GM13977 (cell line): ENCODE data around the gene KCNE3.
"Not testable (repeated sequence)": the region's sequence is repeated elsewhere in the genome, so short reads cannot be mapped to it uniquely, and the experiment has no call there.

Source experiments
- DNase-seq: peaks from one replicate; pipeline ENCODE4 v3.0.0; 2012; ENCODE audit warnings: low spot score
- in situ Hi-C: fragments of 300-500 bp; cut with MboI; formaldehyde crosslinking; loops from one replicate; pipeline ENCODE4 v1.12.0; 2022; ENCODE audit warnings: low sequenced_read_pairs, low pct_unique_long_range_greater_than_20kb, mixed read lengths, inconsistent platforms; ENCODE audit not compliant: unreplicated experiment
- TF ChIP-seq, protein P1 (sequence below): IDR thresholded peaks from 2 replicates; pipeline ENCODE4 v1.5.1; 2012; ENCODE audit warnings: mild to moderate bottlenecking, control low read depth; ENCODE audit not compliant: insufficient read depth; ENCODE audit errors: extremely low read depth, missing control alignments

KCNE3 gene

DNA sequence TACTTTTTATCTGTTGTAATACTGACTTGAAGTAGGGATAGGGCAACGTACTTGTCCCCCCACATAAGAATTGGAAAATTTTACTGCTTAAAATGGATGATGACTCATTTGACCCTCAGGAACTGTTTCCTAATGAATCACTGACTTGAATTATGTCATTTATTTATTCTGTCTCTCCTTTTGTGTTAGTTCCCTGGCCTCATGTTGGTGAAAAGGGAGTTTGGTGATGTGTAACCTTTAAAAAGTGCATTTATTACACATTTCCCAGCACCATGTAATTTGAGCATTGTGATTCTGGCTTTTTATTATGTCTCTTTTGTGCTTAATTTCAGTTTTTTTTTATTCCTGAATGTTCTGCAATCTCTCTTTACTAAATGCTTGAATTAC is 48.8 kb downstream of the KCNE3 start:
- TF ChIP-seq, protein P1, sequence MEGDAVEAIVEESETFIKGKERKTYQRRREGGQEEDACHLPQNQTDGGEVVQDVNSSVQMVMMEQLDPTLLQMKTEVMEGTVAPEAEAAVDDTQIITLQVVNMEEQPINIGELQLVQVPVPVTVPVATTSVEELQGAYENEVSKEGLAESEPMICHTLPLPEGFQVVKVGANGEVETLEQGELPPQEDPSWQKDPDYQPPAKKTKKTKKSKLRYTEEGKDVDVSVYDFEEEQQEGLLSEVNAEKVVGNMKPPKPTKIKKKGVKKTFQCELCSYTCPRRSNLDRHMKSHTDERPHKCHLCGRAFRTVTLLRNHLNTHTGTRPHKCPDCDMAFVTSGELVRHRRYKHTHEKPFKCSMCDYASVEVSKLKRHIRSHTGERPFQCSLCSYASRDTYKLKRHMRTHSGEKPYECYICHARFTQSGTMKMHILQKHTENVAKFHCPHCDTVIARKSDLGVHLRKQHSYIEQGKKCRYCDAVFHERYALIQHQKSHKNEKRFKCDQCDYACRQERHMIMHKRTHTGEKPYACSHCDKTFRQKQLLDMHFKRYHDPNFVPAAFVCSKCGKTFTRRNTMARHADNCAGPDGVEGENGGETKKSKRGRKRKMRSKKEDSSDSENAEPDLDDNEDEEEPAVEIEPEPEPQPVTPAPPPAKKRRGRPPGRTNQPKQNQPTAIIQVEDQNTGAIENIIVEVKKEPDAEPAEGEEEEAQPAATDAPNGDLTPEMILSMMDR: no peak
- in situ Hi-C loops: no loop called here
- DNase-seq: no peak

DNA sequence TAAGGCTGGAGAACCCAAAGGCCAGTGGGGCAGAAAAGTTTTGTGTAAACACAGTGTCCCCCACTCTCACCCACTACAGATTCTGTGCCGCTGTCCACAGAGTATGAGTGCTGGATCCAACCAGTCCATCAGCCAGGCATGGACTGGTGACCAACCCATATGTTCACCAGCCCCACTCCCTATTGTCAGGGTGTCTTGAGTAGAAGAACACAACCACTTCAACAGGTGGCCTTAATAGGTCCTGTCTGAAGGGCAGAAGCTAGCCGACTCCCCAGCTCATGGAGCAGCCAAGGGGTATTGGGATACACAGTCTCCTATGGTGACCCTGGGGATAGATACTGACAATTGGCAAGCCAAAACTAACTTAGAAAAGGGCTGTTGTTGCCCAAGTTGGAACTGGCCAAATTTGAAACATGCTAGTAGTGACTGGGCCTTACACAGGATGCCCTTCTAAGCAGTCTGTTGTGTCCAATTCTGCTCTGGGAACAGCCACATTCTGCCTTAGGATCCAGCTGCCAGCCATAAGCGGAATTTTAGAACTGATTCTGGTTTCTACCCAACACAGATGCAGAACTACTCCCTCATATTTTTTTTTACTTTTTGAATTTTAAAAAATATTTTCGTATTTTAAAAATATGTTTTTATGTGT is 49.4 kb downstream of the KCNE3 start:
- in situ Hi-C loops: no loop called here

DNA sequence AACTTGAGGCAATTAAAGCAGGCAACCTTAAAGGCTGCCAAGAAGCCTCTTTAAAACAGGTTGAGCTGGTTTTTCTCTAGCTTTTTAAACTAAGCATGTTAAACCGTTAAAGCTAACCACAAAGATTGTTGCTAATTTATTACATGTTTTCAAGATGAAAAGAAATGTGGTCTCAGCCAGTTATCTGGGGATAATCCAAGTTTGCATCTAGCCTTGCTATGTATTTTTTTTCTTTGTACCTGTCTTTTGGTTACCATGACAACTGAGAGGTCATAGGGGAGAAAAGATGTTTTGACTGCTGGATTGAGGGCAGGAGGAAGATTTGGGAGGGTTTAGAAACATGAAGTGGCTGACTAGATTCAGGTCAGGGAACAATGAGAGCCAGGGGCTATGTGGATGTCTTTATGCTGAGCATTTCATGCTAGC is 50.0 kb downstream of the KCNE3 start:
- in situ Hi-C loops: no loop called here
- DNase-seq: no peak
- TF ChIP-seq, protein P1: no peak

More for the DNA sequence above, 49.4 kb downstream of the KCNE3 start:
- TF ChIP-seq, protein P1: no peak
- no peak for DNase-seq

DNA sequence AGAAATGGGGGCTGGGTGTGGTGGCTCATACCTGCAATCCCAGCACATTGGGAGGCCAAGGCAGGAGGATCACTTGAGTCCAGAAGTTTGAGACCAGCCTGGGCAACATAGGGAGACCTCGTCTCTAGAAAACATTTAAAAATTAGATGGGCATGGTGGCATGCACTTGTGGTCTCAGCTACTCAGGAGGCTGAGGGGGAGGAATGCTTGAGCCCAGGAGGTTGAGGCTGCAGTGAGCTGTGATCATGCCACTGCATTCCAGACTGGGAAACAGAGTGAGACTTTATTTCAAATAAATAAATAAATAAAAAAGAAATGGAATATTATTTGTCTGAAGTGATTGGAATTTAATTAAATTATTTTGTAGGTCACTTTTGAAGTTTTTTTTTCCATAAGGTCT is 50.4 kb downstream of the KCNE3 start:
- DNase-seq, in situ Hi-C loops: not testable (repeated sequence)

DNA sequence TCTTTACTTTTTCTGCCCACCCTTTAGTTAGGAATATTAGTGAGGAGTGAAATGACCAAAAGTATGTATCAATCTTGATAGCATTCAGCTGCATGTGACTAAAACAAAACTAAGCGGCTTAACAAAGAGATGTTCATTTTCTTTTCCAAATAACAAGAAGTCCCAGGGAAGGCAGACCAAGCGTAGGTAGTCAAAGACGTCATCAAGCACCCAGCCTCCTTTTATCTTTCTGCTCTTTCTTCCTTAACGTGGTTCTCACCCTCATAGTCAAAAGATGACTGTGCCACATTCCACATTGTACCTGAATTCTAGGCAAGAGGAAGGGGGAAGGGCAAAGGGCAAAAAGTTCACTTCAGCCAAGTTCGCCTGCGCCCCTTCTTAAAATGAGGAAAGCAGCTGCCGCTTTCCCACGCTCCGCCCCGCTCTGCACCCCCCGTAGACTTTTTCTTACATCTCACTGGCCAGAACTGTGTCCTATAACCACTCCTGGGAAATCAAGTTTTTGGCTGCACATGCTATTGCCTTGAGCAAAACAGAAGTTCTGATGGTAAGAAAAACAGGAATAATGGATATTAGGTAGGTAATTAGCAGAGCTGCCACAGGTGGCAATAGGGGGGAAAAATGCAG is 54.5 kb downstream of the KCNE3 start:
- in situ Hi-C loops: no loop called here
- TF ChIP-seq, protein P1: no peak

DNA sequence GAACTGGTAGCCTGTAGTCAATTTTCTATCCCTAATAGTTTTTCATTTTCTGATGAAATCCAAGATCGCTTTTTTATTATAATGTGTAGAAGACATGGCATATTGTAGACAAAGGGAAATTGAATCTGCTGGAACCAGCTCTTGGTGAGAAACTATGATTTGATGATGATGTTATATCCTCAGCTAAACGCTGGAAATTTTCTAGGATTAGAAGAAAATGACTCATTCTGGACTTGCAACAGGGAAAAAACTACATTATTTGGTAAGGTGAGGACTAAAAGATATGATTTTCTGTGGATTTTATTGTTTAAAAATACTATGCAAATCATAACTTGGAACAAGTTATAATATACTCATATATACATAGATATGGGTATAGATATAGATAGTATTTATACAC is 55.0 kb downstream of the KCNE3 start:
- TF ChIP-seq, protein P1: no peak
- DNase-seq: no peak
- in situ Hi-C loops: no loop called here

More for the DNA sequence above, 54.5 kb downstream of the KCNE3 start:
- no peak for DNase-seq

DNA sequence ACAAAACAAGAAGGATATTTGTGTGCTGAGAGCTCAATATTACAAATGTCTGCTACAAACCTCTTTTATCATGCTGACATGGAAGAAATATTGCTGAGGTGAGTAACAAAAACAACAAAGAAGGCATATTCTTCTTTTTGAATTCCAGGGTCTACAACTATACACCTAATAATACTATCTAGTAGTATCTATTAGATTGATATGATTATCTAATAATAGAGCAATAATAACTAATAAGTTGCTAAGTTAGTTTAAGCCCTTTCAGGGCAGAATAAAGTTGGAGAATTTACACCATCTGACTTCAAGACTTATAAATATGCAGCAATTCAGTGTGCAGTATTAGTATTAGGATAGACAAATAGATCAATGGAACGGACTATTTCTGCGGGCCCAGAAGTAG is 57.7 kb downstream of the KCNE3 start:
- in situ Hi-C loops: no loop called here
- DNase-seq: no peak
- TF ChIP-seq, protein P1: no peak
